Left colon (tissue), 2 donors: ENCODE measurements around the gene FAM171A1. TPM values are rescaled to one million over a fixed set of nuclear protein-coding genes. Genes with fewer than 3 reads are reported as not detected.

Source experiments
- ATAC-seq: fragments of 200-7000 bp; cut with Tn5 transposase; one replicate; pipeline ENCODE4 v1.9.1; 2020; ENCODE audit warnings: mild to moderate bottlenecking, moderate library complexity
- DNase-seq, 2 donors: peaks; one replicate each; pipeline ENCODE4 v3.0.0-alpha.2; 2020
- intact Hi-C, 2 donors: fragments of 100-400 bp; cut with DNase I in 1 of 2; cut with micrococcal nuclease in 1 of 2; formaldehyde crosslinking; loops; one replicate each; pipeline versions ENCODE4 v1.11.2 to v1.14.0; 2022; cut with DNase I, micrococcal nuclease
- total RNA-seq, 2 donors: library from RNA; stranded (reverse); fragmentation: NEBNext Ultra II Directional; extraction: Animal tissue kit (Norgen Biotek cat#: 25700); gene quantifications; one replicate each; pipeline ENCODE4 v1.2.1, GENCODE V29; 2021
- donor health status: DM: no; HTN: no; CAD: no.
- donor health status: DM: yes; HTN: yes; CAD: no.

The FAM171A1 gene
- total RNA-seq, 2 donors from 2014 or later: 53.5 to 60.5 TPM

GRCh38 chr10:15168786-15169554 lies 202.1 kb downstream of the FAM171A1 start:
- ATAC-seq: peak; percentile 83
- DNase-seq: peak; percentile 96 to 98
- intact Hi-C loops: no loop called here

DNA sequence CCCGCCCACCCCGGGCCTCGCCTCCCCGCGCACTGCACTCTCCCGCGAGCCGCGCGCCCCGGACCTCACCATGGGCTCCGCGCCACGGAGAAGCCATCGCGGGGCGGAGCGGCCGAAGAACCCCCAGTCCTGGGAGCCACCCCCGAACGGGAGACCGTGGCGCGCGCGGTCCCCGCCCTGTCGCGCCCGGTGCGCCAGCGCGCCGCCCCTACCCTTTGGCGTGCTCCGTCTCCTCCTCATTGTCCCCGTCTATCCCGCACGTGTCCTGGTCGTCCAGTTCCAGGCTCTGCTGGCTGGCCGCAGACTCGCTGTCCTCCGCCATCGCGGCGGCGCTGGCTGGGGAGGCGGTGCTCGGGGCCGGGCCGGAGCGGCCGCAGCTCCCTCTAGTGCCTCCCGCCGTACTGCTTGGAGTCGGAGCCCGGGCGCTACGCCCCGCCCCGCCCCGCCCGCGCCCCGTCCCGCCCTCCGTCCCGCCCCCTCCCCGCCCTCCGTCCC lies 202.8 kb downstream of the FAM171A1 start, which contains the start of gene NMT2:
TSS of gene NMT2 (minus strand) at position 403 of the 495 bp plus-strand sequence. CDS start at position 322, 81 bp downstream.
- ATAC-seq (peak; percentile 83), DNase-seq (peak; percentile 83 to 89)
- intact Hi-C loops: no loop called here

- intact Hi-C loops: no loop called here
- DNase-seq: peak; percentile 55 to 70
- ATAC-seq: peak; percentile 36
Measured at GRCh38 chr10:15167411-15168290, 203.4 kb downstream of the FAM171A1 start.

DNA sequence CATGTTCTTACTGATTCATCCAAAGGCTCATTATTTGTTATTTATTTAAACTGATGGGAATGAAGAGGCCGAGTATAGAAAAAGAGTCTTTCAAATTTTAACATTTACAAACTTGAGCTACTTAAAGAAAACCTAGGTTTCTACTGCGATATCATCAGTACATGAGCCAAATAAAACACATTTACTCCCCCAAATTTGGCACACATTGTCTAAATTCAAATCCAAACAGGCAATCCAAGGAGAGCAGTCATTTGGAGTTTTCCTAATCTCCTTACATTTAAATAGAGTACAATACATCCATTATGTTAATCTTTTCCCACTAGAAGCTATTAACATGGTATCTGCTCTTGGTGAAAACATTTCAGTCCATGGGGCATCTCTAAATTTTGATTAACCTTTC lies 204.8 kb downstream of the FAM171A1 start:
- intact Hi-C loops: no loop called here
- ATAC-seq (no peak), DNase-seq (no peak)

DNA sequence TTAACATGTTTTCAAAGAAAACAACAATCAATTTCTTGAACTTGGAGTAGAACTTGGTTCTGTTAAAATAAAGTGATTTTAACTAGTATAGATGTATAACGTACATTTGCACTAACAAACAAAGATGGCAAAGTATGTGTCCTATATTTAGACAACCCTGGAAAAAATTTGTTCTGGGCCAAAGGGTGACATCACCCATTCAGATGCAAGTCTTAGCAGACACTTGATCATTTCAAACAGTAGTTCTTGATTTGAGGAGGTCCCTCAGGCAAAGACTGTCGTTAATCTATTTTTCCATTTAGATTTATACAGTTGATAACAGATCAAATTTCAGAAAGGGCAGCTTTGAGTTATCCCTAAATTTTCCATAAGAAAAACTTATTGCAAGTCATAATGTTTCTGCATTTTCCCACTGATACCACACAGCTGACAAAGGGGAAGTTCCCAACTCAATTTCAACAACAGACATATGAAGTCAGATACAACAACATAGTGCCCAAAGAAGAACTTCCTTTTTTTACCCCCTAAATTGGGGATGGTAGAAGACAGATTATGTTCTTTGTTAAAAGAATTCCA lies 207.7 kb downstream of the FAM171A1 start:
- intact Hi-C loops: no loop called here
- DNase-seq (no peak), ATAC-seq (no peak)

Other genes with a start within 250 kb of the FAM171A1 start
- 10 to 100 TPM; 19.1 to 21.3 TPM for gene NMT2, start 202.6 kb downstream of the FAM171A1 start, total RNA-seq